ENCODE results near the gene SOWAHA.
"Not testable (repeated sequence)": the region's sequence is repeated elsewhere in the genome, so short reads cannot be mapped to it uniquely, and the experiment has no call there.

Gene SOWAHA

DNA sequence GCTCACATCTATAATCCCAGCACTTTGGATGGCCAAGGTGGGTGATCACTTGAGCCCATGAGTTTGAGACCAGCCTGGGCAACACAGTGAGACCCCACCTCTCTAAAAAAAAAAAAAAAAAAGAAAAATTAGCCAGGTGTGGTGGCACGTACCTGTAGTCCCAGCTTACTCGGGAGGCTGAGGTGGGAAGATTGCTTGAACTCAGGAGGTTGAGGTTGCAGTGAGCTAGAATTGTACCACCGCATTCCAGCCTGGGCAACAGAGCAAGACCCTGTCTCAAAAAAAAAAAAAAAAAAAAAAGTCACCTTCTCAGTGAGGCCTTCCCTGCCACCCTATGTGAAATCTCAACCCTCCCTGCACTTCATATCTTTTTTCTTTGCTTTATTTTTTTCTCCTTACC is 22.1 kb upstream of the SOWAHA start:
- peaks cover 8% of the 10 kb centered on the region for H3K4me1 ChIP-seq (ENCODE audit: control insufficient read depth, insufficient read depth, low read length)
- no peak overlapping the region for H3K4me2 ChIP-seq (ENCODE audit: low read length)
- no peak overlapping the region for H3K9ac ChIP-seq (ENCODE audit: low read depth, low read length)
- no peaks in the 10 kb centered on the region for H3K36me3 ChIP-seq (ENCODE audit: insufficient read depth, low read length)
- peaks cover 25% of the 10 kb centered on the region for H3K27me3 ChIP-seq (ENCODE audit: control insufficient read depth, insufficient read depth, low read length)
- H3K4me3 ChIP-seq (ENCODE audit: low read length): no peak overlapping the region
- no peaks in the 10 kb centered on the region for H3K9me3 ChIP-seq (replicated peaks; ENCODE audit: low read length)

DNA sequence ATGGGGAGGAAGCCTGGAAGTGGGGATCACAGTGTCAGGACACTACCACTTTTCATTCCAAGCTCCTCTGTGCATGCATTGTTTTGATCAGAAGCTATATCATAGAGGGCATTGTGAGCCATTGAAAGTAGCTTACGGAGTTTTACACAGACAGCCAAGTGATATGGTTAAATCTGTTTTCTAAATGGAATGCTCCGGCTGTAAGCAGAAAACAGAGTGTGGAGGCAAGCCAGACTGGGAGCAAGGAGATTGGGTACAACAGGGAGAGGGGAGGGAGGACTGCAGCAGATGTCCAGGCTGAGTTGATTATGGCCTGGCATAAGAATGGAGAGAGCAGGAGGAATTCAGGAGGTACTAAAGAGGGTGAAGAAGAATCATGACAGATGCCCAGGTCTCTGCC is 15.5 kb upstream of the SOWAHA start:
- H3K4me3 ChIP-seq (ENCODE audit: low read length): no peak overlapping the region
- no peak overlapping the region for H3K4me2 ChIP-seq (ENCODE audit: low read length)
- no peaks in the 10 kb centered on the region for H3K4me1 ChIP-seq (ENCODE audit: control insufficient read depth, insufficient read depth, low read length)
- H3K36me3 ChIP-seq (ENCODE audit: insufficient read depth, low read length): no peaks in the 10 kb centered on the region
- no peaks in the 10 kb centered on the region for H3K9me3 ChIP-seq (replicated peaks; ENCODE audit: low read length)
- H3K27me3 ChIP-seq (ENCODE audit: control insufficient read depth, insufficient read depth, low read length): peaks cover 60% of the 10 kb centered on the region
- H3K9ac ChIP-seq (ENCODE audit: low read depth, low read length): no peak overlapping the region

DNA sequence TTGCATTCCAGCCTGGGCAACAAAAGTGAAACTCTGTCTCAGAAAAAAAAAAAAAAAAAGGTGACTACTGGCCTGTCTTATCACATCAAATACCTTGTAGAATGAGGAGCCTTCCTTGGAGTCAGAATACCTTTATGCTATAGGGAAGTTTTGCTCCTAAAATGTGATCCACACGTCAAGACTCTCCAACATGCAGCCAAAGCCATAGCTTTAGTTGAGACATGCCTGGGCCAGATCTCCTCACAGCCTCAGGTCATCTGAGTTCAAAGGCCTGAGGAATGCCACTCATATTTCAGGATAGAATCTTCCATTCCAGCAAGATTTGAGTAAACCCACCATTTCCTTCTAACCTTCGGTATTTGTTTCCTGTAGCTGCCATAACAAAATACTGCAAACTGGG is 13.7 kb upstream of the SOWAHA start:
- H3K36me3 ChIP-seq (ENCODE audit: insufficient read depth, low read length): no peaks in the 10 kb centered on the region
- H3K4me3 ChIP-seq (ENCODE audit: low read length): no peak overlapping the region
- H3K4me1 ChIP-seq (ENCODE audit: control insufficient read depth, insufficient read depth, low read length): no peaks in the 10 kb centered on the region
- H3K9me3 ChIP-seq (replicated peaks; ENCODE audit: low read length): no peaks in the 10 kb centered on the region
- no peak overlapping the region for H3K9ac ChIP-seq (ENCODE audit: low read depth, low read length)
- H3K4me2 ChIP-seq (ENCODE audit: low read length): no peak overlapping the region
- H3K27me3 ChIP-seq (ENCODE audit: control insufficient read depth, insufficient read depth, low read length): peaks cover 55% of the 10 kb centered on the region

DNA sequence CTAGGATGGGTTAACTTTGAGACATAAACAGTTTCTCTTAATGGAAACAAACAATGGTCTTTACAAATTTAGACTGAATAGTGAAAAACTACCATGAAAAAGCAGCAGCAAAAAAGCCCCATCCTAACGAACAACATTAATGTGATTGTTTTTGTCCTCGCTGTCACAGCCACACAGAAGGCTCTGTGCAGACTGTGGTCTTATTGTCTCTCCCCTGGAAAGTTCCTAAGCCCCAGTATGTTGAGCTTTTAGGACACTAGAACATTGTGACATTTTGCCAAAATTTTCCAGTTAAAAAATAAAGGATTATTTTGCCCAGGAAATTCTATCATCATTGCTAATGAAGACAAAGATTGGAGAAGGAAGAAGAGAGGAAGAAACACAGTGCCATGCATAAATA is 12.6 kb upstream of the SOWAHA start:
- Histone ChIP-seq H3K9ac (ENCODE audit: low read depth, low read length) (no peak overlapping the region), H3K4me2 (ENCODE audit: low read length) (no peak overlapping the region), H3K4me1 (ENCODE audit: control insufficient read depth, insufficient read depth, low read length) (no peaks in the 10 kb centered on the region), H3K27me3 (ENCODE audit: control insufficient read depth, insufficient read depth, low read length) (peaks cover 45% of the 10 kb centered on the region), H3K36me3 (ENCODE audit: insufficient read depth, low read length) (no peaks in the 10 kb centered on the region), H3K4me3 (ENCODE audit: low read length) (no peak overlapping the region), H3K9me3 (replicated peaks; ENCODE audit: low read length) (no peaks in the 10 kb centered on the region)

DNA sequence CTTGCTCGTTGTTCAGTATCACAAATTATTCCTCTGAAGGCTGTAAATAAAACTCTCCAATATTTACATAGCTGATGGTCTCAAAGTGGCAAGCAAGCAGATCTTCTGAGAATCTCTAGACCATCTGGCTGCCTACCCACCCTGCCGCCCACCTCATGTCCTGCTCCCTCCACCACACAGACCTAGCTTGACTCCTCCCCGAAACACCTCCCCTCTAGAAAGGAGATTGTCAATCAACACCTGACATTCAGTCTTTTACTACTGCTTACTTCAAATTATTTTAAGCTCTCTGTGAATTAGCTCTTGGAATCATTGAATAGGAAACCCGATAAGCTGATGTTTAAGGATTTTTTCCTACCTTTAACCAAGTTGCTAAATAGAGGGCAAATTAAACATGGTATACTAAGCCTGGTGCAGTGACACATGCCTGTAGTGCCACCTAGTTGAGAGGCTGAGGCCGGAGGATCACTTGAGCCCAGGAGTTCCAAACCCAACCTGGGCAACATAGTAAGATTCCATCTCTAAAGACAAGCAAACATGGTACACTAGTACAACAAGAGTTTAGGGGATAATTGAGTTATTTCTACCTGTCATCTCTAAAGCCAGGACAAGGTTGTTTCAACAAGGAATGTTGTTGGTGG is 10.9 kb upstream of the SOWAHA start:
- Histone ChIP-seq H3K4me1 (ENCODE audit: control insufficient read depth, insufficient read depth, low read length) (no peaks in the 10 kb centered on the region), H3K4me2 (ENCODE audit: low read length) (no peak overlapping the region), H3K27me3 (ENCODE audit: control insufficient read depth, insufficient read depth, low read length) (peaks cover 36% of the 10 kb centered on the region), H3K9ac (ENCODE audit: low read depth, low read length) (no peak overlapping the region), H3K4me3 (ENCODE audit: low read length) (no peak overlapping the region), H3K9me3 (replicated peaks; ENCODE audit: low read length) (no peaks in the 10 kb centered on the region), H3K36me3 (ENCODE audit: insufficient read depth, low read length) (no peaks in the 10 kb centered on the region)

DNA sequence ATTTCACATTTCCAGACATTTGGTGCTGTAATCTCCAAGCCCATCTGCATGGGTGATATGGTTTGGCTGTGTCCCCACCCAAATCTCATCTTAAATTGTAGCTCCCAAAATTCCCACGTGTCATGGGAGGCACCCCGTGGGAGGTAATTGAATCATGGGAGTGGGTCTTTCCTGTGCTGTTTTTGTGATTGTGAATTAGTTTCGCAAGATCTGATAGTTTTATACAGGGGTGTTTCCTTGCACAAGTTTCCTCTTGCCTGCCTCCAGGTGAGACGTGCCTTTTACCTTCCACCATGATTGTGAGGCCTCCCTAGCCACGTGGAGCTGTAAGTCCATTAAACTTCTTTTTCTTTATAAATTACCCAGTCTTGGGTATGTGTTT is 10.4 kb upstream of the SOWAHA start:
- not testable (repeated sequence) for H3K36me3 ChIP-seq (ENCODE audit: insufficient read depth, low read length); H3K9ac ChIP-seq (ENCODE audit: low read depth, low read length); H3K4me1 ChIP-seq (ENCODE audit: control insufficient read depth, insufficient read depth, low read length); H3K4me3 ChIP-seq (ENCODE audit: low read length); H3K4me2 ChIP-seq (ENCODE audit: low read length); H3K9me3 ChIP-seq (replicated peaks; ENCODE audit: low read length)
- H3K27me3 ChIP-seq (ENCODE audit: control insufficient read depth, insufficient read depth, low read length): peaks cover 35% of the 10 kb centered on the region

DNA sequence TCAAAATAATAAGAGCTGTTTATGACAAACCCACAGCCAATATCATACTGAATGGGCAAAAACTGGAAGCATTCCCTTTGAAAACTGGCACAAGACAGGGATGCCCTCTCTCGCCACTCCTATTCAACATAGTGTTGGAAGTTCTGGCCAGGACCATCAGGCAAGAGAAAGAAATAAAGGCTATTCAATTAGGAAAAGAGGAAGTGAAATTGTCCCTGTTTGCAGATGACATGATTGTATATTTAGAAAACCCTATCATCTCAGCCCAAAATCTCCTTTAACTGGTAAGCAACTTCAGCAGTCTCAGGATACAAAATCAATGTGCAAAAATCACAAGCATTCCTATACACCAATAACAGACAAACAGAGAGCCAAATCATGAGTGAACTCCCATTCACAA is 8.9 kb upstream of the SOWAHA start:
- not testable (repeated sequence) for H3K4me1 ChIP-seq (ENCODE audit: control insufficient read depth, insufficient read depth, low read length); H3K9me3 ChIP-seq (replicated peaks; ENCODE audit: low read length); H3K36me3 ChIP-seq (ENCODE audit: insufficient read depth, low read length); H3K4me3 ChIP-seq (ENCODE audit: low read length); H3K9ac ChIP-seq (ENCODE audit: low read depth, low read length); H3K4me2 ChIP-seq (ENCODE audit: low read length)
- H3K27me3 ChIP-seq (ENCODE audit: control insufficient read depth, insufficient read depth, low read length): peaks cover 34% of the 10 kb centered on the region

DNA sequence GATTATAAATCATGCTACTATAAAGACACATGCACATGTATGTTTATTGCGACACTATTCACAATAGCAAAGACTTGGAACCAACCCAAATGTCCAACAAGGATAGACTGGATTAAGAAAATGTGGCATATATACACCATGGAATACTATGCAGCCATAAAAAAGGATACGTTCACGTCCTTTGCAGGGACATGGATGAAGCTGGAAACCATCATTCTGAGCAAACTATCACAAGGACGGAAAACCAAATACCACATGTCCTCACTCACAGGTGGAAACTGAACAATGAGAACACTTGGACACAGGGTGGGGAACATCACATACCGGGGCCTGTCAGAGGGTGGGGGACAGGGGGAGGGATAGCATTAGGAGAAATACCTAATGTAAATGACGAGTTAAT is 7.2 kb upstream of the SOWAHA start:
- not testable (repeated sequence) for H3K9ac ChIP-seq (ENCODE audit: low read depth, low read length); H3K4me3 ChIP-seq (ENCODE audit: low read length); H3K4me1 ChIP-seq (ENCODE audit: control insufficient read depth, insufficient read depth, low read length); H3K9me3 ChIP-seq (replicated peaks; ENCODE audit: low read length); H3K36me3 ChIP-seq (ENCODE audit: insufficient read depth, low read length); H3K4me2 ChIP-seq (ENCODE audit: low read length)
- peaks cover 36% of the 10 kb centered on the region for H3K27me3 ChIP-seq (ENCODE audit: control insufficient read depth, insufficient read depth, low read length)

DNA sequence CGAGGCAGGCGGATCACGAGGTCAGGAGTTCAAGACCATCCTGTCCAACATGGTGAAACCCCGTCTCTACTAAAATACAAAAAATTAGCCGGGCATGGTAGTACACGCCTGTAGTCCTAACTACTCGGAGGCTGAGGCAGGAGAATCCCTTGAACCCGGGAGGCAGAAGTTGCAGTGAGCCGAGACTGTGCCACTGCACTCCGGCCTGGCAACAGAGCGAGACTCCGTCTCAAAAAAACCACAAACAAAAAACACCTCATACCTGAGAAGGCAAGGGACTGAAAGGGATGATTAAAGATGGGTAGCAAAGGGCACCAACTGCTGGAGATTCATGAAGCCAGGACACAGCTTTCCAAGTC is 6.3 kb upstream of the SOWAHA start:
- H3K9ac ChIP-seq (ENCODE audit: low read depth, low read length); H3K36me3 ChIP-seq (ENCODE audit: insufficient read depth, low read length); H3K4me1 ChIP-seq (ENCODE audit: control insufficient read depth, insufficient read depth, low read length); H3K9me3 ChIP-seq (replicated peaks; ENCODE audit: low read length); H3K4me2 ChIP-seq (ENCODE audit: low read length); H3K4me3 ChIP-seq (ENCODE audit: low read length): not testable (repeated sequence)
- H3K27me3 ChIP-seq (ENCODE audit: control insufficient read depth, insufficient read depth, low read length): peaks cover 36% of the 10 kb centered on the region

DNA sequence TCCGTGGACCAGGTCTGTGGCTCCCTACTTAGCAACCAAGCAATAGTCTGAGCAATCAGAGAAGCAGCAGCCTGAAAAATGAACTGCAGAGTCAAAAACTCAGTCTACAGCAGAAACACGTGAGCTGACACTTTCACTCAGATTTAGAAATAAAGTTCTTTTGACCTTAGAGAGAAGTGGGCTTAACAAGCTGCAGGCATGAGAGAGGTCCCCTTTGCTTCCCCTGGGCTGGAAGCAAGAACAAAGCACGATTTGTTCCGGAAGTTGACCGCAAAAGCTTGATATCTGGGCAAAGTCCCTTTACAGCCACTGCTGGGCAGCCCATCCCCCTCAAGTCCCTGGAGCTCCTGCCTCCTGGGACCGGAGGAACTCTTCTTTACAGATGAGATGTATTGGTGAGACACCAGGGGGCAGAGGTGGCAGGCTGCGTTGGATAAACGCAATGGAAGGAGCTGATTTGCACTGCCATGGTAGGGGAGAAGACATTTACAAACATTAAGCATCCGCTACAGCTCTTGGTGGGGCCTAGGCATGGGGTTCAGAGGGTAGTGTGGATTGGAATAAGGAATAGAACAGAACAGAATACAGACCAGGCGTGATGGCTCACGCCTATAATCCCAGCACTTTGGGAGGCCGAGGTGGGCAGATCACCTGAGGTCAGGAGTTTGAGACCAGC is 5.8 kb upstream of the SOWAHA start:
- H3K9me3 ChIP-seq (replicated peaks; ENCODE audit: low read length): no peaks in the 10 kb centered on the region
- no peaks in the 10 kb centered on the region for H3K36me3 ChIP-seq (ENCODE audit: insufficient read depth, low read length)
- H3K4me3 ChIP-seq (ENCODE audit: low read length): no peak overlapping the region
- H3K9ac ChIP-seq (ENCODE audit: low read depth, low read length): no peak overlapping the region
- H3K4me1 ChIP-seq (ENCODE audit: control insufficient read depth, insufficient read depth, low read length): no peaks in the 10 kb centered on the region
- H3K4me2 ChIP-seq (ENCODE audit: low read length): no peak overlapping the region
- peaks cover 36% of the 10 kb centered on the region for H3K27me3 ChIP-seq (ENCODE audit: control insufficient read depth, insufficient read depth, low read length)

DNA sequence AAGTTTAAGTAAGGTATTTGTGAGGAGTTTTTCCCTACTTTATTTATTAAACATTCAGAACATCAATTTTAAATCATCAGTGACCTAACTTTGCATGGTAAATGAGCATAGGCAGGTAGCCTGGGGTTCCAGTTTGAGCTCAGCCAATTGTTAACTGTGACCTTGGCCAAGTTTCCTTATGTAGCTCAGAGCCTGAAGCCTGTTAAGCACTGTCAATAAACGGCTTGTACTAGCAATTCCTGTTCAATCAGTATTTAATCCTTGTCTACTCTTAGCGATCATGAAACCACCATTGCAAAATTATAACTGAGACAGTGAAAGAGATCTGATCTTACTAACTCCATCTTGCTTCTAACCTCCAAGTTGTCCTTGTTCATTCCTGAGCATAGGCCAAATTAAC is 4.7 kb upstream of the SOWAHA start:
- no peak overlapping the region for H3K4me3 ChIP-seq (ENCODE audit: low read length)
- H3K9ac ChIP-seq (ENCODE audit: low read depth, low read length): no peak overlapping the region
- no peak overlapping the region for H3K4me2 ChIP-seq (ENCODE audit: low read length)
- no peaks in the 10 kb centered on the region for H3K4me1 ChIP-seq (ENCODE audit: control insufficient read depth, insufficient read depth, low read length)
- H3K36me3 ChIP-seq (ENCODE audit: insufficient read depth, low read length): no peaks in the 10 kb centered on the region
- peaks cover 38% of the 10 kb centered on the region for H3K27me3 ChIP-seq (ENCODE audit: control insufficient read depth, insufficient read depth, low read length)
- no peaks in the 10 kb centered on the region for H3K9me3 ChIP-seq (replicated peaks; ENCODE audit: low read length)

DNA sequence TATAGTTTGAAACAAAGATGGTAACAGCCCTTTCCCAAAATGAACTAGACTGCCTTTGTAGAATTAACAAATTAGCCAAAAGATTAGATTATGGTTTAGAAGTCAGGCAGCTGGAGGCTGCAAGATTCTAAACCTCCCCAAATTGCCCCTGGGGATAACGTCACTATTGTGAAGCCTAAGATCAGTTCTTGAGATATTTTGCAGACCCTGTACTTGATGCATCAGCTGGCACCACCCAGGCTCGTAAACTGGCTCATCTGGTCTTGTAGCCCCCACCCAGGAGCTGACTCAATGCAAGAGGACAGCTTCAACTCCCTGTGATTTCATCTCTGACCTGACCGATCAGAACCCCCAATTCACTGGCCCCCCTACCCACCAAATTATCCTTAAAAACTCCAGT is 4.2 kb upstream of the SOWAHA start:
- peaks cover 3% of the 10 kb centered on the region for H3K4me1 ChIP-seq (ENCODE audit: control insufficient read depth, insufficient read depth, low read length)
- H3K9ac ChIP-seq (ENCODE audit: low read depth, low read length): no peak overlapping the region
- no peak overlapping the region for H3K4me3 ChIP-seq (ENCODE audit: low read length)
- no peak overlapping the region for H3K4me2 ChIP-seq (ENCODE audit: low read length)
- H3K27me3 ChIP-seq (ENCODE audit: control insufficient read depth, insufficient read depth, low read length): peaks cover 42% of the 10 kb centered on the region
- no peaks in the 10 kb centered on the region for H3K36me3 ChIP-seq (ENCODE audit: insufficient read depth, low read length)
- no peaks in the 10 kb centered on the region for H3K9me3 ChIP-seq (replicated peaks; ENCODE audit: low read length)

All from skeletal muscle satellite cell (primary cell).